ENCODE measurements around the gene JPH3.

DNA sequence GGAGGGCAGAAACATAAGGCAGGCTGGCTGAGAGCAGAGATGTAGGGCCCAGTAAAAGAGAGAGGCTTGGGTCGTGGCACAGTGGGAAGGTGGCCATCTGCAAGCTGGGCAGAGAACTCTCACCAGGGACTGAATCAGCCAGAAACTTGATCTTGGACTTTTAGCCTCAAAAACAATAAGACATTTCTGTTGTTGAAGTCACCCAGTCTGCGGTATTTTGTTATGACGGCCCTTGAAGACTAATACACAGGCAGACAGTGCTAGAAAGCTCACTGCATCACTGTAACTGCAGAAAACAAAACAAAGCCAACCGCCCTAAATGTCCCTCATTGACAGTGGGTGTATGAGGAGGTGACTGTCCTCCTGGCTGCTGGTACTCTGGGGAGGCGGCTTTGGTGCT lies 3.9 kb upstream of the JPH3 start:
- TF ChIP-seq, protein P1, sequence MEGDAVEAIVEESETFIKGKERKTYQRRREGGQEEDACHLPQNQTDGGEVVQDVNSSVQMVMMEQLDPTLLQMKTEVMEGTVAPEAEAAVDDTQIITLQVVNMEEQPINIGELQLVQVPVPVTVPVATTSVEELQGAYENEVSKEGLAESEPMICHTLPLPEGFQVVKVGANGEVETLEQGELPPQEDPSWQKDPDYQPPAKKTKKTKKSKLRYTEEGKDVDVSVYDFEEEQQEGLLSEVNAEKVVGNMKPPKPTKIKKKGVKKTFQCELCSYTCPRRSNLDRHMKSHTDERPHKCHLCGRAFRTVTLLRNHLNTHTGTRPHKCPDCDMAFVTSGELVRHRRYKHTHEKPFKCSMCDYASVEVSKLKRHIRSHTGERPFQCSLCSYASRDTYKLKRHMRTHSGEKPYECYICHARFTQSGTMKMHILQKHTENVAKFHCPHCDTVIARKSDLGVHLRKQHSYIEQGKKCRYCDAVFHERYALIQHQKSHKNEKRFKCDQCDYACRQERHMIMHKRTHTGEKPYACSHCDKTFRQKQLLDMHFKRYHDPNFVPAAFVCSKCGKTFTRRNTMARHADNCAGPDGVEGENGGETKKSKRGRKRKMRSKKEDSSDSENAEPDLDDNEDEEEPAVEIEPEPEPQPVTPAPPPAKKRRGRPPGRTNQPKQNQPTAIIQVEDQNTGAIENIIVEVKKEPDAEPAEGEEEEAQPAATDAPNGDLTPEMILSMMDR (IDR thresholded peaks at IDR 0.05 in 2 of 3, conservative IDR thresholded peaks at IDR 0.05 in 1 of 3; ENCODE audit: control insufficient read depth in 2 of 3, extremely low read depth in 1 of 3, insufficient read depth in 1 of 3, low read depth in 3 of 3, low read length in 3 of 3), result no peak
- no peak for TF ChIP-seq HDGF (IDR thresholded peaks at IDR 0.05)
- TF ChIP-seq SIN3A (IDR thresholded peaks at IDR 0.05; ENCODE audit: low read depth, low read length), result no peak
- TF ChIP-seq, protein P2, sequence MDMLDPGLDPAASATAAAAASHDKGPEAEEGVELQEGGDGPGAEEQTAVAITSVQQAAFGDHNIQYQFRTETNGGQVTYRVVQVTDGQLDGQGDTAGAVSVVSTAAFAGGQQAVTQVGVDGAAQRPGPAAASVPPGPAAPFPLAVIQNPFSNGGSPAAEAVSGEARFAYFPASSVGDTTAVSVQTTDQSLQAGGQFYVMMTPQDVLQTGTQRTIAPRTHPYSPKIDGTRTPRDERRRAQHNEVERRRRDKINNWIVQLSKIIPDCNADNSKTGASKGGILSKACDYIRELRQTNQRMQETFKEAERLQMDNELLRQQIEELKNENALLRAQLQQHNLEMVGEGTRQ (IDR thresholded peaks at IDR 0.05; ENCODE audit: borderline replicate concordance, low read depth, low read length), result no peak
- TF ChIP-seq CHD2 (IDR thresholded peaks at IDR 0.05; ENCODE audit: borderline replicate concordance, low read depth, low read length), result no peak
- TF ChIP-seq BRCA1 (IDR thresholded peaks at IDR 0.05; ENCODE audit: low read depth, low read length), result no peak
- no peak for TF ChIP-seq EP300 (IDR thresholded peaks at IDR 0.05; ENCODE audit: borderline replicate concordance in 1 of 2, control insufficient read depth in 1 of 2, low read depth in 2 of 2, low read length in 2 of 2)
- TF ChIP-seq SMAD1 (IDR thresholded peaks at IDR 0.05; ENCODE audit: low read depth, partially characterized antibody), result no peak

Data from GM12878 (cell line).